ENCODE results near the gene ZBTB20.

The ZBTB20 gene

DNA sequence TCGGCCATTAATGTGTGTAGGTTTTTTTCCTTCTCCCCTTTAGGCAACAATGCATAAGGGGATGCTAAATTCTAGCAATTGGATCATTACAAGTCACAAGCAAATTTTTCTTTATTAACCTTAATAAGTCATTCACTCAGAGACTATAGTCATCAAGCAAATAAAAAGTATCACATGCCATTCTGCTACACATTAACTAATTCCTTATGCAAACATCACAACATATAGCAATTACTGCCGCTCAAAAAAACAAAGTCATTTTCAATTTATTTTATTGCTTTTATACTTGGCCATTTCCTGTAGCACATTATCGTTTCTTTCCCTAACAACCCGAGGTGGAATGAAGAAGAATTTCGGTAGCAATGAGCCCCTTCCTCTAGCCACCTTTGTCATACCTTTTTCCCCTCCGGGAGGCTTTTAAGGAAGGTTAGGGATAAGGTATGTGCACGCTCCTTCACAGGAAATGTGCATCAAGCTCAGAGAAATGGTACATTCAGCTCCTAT is 432.1 kb downstream of the ZBTB20 start:
- in situ Hi-C loops (cut with MboI; ENCODE audit: low sequenced_read_pairs, unreplicated experiment), result no loop called here
- TF ChIP-seq, protein P1, sequence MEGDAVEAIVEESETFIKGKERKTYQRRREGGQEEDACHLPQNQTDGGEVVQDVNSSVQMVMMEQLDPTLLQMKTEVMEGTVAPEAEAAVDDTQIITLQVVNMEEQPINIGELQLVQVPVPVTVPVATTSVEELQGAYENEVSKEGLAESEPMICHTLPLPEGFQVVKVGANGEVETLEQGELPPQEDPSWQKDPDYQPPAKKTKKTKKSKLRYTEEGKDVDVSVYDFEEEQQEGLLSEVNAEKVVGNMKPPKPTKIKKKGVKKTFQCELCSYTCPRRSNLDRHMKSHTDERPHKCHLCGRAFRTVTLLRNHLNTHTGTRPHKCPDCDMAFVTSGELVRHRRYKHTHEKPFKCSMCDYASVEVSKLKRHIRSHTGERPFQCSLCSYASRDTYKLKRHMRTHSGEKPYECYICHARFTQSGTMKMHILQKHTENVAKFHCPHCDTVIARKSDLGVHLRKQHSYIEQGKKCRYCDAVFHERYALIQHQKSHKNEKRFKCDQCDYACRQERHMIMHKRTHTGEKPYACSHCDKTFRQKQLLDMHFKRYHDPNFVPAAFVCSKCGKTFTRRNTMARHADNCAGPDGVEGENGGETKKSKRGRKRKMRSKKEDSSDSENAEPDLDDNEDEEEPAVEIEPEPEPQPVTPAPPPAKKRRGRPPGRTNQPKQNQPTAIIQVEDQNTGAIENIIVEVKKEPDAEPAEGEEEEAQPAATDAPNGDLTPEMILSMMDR (IDR thresholded peaks at IDR 0.05; ENCODE audit: borderline replicate concordance, control extremely low read depth, extremely low read depth, insufficient read depth, missing control alignments), result no peak
- DNase-seq (ENCODE audit: low spot score), result no peak

DNA sequence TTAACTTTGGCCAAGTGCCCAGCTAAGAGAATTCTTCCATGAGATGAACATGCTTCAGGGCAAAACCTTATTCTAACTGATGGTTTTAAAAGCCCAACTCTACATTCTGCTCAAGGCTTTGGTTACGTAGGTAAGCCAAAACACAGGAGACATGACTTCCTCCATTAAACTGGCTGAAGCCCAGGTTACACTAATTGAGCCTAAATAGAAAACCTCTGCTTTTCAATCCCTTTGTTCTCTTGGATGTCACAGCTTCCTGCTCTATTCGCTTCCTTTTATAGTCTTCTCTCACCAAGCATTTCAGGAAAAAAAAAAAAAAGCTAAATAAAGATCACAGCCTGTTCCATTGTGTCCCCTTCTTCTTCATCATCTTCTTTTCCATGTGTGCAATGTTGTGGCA is 432.9 kb downstream of the ZBTB20 start:
- in situ Hi-C loops (cut with MboI; ENCODE audit: low sequenced_read_pairs, unreplicated experiment), result no loop called here
- TF ChIP-seq, protein P1 (IDR thresholded peaks at IDR 0.05; ENCODE audit: borderline replicate concordance, control extremely low read depth, extremely low read depth, insufficient read depth, missing control alignments), result no peak
- DNase-seq (ENCODE audit: low spot score), result no peak

DNA sequence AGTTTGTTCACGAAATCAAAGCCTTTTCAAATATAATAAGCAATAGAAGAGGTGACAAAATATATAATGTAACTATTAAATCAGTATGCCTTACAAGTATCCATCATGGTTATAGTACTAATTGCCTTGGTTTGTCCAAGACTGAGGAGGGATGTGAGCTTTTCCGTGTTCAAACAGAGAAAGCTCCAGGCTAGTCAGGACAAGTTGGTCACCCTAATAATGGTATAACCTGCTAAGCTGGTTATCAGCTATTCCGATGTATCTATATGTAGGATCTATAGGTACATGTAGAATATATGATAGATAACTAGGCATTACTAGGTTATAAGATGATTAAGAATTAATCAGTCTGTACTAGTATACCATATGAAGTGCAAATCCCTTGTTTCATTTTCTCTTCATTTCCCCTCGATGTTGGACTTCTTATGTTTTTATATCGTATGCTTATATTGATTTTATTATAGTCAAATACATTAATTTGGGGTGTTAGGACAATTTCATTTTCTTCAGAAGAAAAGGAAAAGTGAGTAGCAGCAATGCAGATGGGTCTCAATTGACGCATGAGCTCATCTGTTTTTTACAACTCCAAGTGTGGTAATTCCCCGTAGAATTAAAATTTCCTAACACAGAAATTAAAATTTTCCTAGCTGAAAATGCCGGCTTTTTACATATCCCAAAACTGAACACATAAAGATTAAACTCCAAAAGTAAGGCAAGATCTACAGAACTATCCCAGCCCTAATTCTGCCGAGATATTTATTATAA is 434.2 kb downstream of the ZBTB20 start:
- in situ Hi-C loops (cut with MboI; ENCODE audit: low sequenced_read_pairs, unreplicated experiment), result no loop called here
- no peak for DNase-seq (ENCODE audit: low spot score)
- TF ChIP-seq, protein P1 (IDR thresholded peaks at IDR 0.05; ENCODE audit: borderline replicate concordance, control extremely low read depth, extremely low read depth, insufficient read depth, missing control alignments), result no peak

DNA sequence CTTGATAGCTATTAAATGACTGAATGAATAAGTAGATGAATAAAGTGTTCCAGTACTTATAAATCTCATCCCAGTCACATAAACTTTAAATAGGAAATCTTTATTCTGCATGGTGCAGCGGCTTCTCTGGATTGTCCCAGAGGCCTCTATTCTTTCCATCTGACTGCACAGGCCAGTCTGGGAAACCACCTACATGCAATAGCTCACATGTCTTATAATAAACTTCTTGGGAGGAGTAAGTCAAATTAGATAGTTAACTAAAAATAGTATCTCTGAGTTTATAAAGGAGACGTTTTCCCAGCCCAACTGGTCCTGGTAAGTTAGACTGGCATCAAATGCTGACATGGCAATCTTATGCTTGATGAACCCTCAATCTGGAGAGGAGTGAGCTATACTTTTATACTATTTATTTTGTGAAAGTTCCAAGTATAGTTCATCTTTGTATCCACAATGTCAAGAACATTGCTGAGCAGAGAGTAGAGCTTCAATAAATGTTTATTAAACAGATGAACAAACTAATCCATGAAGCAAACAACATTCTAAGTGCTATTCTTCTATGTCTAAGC is 435.7 kb downstream of the ZBTB20 start:
- no peak for DNase-seq (ENCODE audit: low spot score)
- in situ Hi-C loops (cut with MboI; ENCODE audit: low sequenced_read_pairs, unreplicated experiment), result no loop called here
- TF ChIP-seq, protein P1 (IDR thresholded peaks at IDR 0.05; ENCODE audit: borderline replicate concordance, control extremely low read depth, extremely low read depth, insufficient read depth, missing control alignments), result no peak

DNA sequence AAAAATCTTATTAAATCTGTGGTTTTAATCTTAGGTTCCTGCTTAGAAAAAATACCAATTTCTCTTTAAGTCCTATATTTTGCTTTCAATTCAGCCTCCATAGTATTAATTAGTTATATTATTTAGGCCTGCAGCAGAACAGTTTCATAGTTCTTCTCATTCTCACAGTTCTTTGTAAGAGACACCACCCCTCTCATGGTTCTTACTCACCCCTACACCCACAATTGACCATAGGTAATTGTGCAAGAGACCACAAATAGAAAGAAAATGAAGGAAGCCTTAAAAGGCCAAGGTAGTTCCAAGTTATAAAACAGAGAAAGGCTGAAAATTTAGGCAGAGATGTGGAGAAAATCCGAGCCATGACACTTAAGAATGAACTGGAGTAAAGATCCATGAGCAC is 438.0 kb downstream of the ZBTB20 start:
- peak; percentile 17 for DNase-seq (ENCODE audit: low spot score)
- in situ Hi-C loops (cut with MboI; ENCODE audit: low sequenced_read_pairs, unreplicated experiment), result no loop called here
- TF ChIP-seq, protein P1 (IDR thresholded peaks at IDR 0.05; ENCODE audit: borderline replicate concordance, control extremely low read depth, extremely low read depth, insufficient read depth, missing control alignments), result no peak

DNA sequence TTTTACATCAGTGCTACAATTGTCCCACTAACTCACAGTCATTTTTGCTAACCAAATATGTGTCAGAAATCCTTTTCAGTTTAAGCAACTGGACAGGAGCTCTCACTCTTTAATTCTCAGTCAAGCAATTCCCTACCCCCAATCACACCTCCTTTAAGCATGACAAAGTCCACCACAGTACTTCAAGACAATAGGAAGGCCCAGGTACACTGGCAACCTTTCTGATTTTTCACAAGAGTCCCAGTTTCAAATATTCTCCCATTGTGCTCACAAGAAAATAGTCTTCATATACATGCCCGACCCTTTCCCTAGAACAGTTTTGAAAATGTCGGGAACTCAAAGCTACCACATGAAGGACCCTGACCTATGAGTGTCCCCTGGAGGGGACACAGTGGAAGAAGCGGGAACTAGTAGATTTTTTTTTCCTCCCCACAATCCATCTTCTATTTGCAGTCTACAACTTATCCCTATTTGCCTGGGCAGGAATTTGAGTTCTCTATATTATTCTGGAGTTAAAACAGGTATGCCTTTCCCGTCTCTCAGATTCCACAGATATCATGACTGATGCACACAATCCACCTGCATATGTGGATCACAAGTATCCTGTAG is 439.7 kb downstream of the ZBTB20 start:
- in situ Hi-C loops (cut with MboI; ENCODE audit: low sequenced_read_pairs, unreplicated experiment), result no loop called here
- TF ChIP-seq, protein P1 (IDR thresholded peaks at IDR 0.05; ENCODE audit: borderline replicate concordance, control extremely low read depth, extremely low read depth, insufficient read depth, missing control alignments), result no peak
- DNase-seq (ENCODE audit: low spot score), result no peak

Measured in GM13976 (cell line).